HG03378 (cell line): ENCODE results near the gene CHD3.
A peak's percentile ranks its signal among the peaks of the same experiment; 100 is the strongest.
"Not testable (repeated sequence)": the region's sequence is repeated elsewhere in the genome, so short reads cannot be mapped to it uniquely, and the experiment has no call there.

ENCODE experiments used
- ATAC-seq: cut with Tn5 transposase; IDR thresholded peaks from one replicate; pipeline ENCODE4 v1.9.1; 2021; ENCODE audit warnings: mild to moderate bottlenecking, moderate library complexity; ENCODE audit not compliant: unreplicated experiment

The CHD3 gene

GRCh38 chr17:7849751-7850504, 38.7 kb upstream of the CHD3 start:
- ATAC-seq, result no peak

- ATAC-seq, result no peak
These were observed 37.7 kb upstream of the CHD3 start for GRCh38 chr17:7850701-7851437.

DNA sequence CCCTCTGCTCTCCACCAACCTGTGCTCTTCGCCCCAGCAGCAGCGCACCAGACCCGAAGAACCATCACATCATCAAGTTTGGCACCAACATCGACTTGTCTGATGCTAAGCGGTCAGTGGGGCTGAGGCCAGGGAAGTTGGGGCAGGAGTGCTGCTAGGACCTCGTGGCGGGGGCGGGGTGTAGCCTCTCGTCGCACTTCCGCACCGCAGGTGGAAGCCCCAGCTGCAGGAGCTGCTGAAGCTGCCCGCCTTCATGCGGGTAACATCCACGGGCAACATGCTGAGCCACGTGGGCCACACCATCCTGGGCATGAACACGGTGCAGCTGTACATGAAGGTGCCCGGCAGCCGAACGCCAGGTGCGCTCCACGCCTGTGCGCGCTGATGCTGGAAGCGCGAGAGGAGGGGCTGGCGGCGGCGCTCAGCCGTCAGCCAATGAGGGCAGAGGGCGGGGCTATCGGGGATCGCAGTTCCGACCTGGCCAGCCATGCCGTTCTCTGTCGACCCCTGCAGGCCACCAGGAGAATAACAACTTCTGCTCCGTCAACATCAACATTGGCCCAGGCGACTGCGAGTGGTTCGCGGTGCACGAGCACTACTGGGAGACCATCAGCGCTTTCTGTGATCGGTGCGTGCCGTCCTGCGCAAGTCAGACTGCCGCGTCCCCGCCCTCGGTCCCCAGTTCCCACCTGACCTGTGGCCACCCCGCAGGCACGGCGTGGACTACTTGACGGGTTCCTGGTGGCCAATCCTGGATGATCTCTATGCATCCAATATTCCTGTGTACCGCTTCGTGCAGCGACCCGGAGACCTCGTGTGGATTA, 36.9 kb upstream of the CHD3 start:
- peak; percentile 59 for ATAC-seq

DNA sequence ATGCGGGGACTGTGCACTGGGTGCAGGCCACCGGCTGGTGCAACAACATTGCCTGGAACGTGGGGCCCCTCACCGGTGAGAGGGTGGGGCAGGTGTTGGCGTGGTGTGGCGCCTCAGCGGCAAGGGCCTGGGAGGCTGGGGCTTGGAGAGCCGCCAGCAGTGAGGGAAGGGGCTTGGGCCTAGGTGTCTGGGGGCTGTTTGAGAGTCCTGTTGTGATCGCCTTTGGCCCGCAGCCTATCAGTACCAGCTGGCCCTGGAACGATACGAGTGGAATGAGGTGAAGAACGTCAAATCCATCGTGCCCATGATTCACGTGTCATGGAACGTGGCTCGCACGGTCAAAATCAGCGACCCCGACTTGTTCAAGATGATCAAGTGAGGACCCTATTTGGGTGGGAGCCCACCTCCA, 36.3 kb upstream of the CHD3 start:
- ATAC-seq, result no peak

GRCh38 chr17:7852919-7853690, 35.5 kb upstream of the CHD3 start:
- no peak for ATAC-seq

- no peak for ATAC-seq
These were observed 34.9 kb upstream of the CHD3 start for GRCh38 chr17:7853691-7854038.

DNA sequence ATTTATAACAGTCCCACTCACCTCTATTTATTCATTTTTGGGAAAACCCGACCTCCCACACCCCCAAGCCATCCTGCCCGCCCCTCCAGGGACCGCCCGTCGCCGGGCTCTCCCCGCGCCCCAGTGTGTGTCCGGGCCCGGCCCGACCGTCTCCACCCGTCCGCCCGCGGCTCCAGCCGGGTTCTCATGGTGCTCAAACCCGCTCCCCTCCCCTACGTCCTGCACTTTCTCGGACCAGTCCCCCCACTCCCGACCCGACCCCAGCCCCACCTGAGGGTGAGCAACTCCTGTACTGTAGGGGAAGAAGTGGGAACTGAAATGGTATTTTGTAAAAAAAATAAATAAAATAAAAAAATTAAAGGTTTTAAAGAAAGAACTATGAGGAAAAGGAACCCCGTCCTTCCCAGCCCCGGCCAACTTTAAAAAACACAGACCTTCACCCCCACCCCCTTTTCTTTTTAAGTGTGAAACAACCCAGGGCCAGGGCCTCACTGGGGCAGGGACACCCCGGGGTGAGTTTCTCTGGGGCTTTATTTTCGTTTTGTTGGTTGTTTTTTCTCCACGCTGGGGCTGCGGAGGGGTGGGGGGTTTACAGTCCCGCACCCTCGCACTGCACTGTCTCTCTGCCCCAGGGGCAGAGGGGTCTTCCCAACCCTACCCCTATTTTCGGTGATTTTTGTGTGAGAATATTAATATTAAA, 34.4 kb upstream of the CHD3 start:
- no peak for ATAC-seq

DNA sequence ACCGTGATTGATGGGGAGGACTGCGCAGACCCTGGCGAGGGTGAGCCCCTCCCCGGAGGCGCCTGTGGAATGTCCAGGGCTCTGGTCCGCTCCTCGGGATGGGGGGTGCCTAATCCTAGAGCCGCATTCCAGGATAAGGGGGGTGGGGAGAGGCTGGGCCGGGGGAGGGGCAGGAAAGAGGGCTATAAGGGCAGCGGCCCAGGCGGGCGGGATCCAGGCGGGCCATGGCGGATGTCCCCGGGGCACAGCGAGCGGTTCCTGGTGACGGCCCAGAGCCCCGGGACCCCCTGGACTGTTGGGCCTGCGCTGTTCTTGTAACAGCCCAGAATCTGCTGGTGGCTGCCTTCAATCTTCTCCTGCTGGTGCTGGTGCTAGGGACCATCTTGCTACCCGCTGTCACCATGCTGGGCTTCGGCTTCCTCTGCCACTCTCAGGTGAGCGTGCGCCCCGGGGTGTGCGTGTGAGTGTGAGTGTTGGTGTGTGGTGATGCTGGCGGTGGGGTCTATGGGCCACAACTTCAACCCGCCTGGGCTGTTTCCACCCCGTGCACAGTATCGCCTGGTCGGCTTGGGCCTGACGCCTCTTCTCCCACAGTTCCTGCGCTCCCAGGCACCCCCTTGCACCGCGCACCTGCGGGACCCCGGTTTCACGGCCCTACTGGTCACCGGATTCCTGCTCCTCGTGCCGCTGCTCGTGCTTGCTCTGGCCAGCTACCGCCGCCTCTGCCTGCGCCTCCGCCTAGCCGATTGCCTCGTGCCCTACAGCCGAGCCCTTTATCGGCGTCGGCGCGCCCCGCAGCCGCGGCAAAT, 33.5 kb upstream of the CHD3 start, which contains the start of gene TMEM88:
TMEM88 (plus strand) TSS at position 216 of the 809 bp plus-strand sequence; CDS start at position 225, 9 bp downstream.
- ATAC-seq, result no peak

DNA sequence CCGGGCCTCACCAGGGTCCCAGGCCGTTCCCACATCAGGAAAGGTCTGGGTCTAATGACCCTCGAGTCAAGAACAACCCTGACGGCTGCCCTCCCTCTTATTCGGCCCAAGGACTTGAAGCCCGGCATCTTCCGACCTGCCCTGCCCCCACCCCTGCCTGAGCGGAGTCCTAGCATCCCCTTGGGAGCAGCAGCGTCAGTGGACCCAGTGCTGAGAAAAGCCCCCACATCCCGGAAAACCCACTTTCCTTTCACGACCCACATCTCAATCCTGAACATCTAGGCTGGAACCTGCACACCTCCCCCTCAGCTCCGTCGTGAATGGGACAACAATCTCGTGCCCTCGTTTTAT, 33.0 kb upstream of the CHD3 start:
- ATAC-seq, result no peak

DNA sequence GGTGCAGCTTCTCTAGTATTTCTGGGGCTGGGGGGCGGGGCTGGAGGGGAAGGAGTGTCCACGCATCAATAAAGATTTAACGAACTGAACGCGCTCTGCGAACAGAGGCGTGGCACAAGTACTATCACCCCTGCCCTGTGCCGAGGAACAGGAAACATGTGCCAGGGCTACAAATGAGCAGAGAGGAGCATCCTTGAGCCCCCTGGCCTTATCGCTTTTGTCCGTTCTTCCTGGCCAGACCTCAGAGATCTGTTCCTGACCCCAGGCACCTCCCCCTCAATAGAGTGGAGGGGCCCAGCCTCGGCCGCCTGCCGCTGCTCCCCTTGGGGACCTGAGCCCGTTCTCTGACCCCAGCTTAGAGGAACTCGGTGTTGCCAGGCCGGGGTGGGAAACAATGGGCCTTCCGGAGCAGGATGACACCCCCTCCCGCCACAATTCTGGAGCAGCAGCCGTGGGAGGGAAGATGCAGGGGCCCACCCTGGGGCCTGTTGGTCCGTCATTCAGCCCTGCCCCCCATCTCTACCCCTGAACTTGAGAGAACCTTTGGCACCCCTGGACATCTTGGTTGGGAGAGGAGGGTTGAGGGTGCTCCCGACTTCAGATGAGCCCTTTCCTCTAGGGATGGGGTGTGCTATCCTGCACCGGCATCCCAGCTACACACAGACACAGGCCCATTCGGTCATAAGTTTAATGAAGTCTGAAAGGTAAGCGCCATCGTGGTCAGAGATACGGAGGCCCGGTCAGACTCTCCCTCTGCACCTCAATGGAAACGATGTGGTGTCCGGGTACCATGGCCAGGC, 32.4 kb upstream of the CHD3 start:
- ATAC-seq, result no peak

- peak; percentile 71 for ATAC-seq
These were observed 31.5 kb upstream of the CHD3 start, which contains the start of gene NAA38 for GRCh38 chr17:7856811-7857712. TSS of gene NAA38 (minus strand) at chr17:7857559. CDS start at chr17:7857463, 96 bp downstream.

- ATAC-seq, result peak; percentile 37
These were observed 30.7 kb upstream of the CHD3 start, which contains the start of gene CYB5D1 for GRCh38 chr17:7857713-7858521. TSS of gene CYB5D1 (plus strand) at chr17:7858003. CDS start at chr17:7858135, 132 bp downstream.

DNA sequence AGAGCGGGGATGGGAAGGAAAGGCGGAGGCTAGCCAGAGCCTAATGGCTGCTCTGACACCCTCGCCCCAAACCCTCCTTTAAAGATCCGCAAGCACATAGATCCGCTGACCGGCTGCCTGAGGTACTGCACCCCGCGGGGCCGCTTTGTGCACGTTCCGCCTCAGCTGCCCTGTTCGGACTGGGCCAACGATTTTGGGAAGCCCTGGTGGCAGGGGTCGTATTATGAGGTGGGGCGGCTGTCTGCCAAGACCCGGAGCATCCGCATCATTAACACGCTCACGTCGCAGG, 30.1 kb upstream of the CHD3 start:
- ATAC-seq, result no peak

- ATAC-seq, result no peak
These were observed 29.6 kb upstream of the CHD3 start for GRCh38 chr17:7859028-7859427.

- no peak for ATAC-seq
These were observed 25.7 kb upstream of the CHD3 start for GRCh38 chr17:7862692-7863437.

DNA sequence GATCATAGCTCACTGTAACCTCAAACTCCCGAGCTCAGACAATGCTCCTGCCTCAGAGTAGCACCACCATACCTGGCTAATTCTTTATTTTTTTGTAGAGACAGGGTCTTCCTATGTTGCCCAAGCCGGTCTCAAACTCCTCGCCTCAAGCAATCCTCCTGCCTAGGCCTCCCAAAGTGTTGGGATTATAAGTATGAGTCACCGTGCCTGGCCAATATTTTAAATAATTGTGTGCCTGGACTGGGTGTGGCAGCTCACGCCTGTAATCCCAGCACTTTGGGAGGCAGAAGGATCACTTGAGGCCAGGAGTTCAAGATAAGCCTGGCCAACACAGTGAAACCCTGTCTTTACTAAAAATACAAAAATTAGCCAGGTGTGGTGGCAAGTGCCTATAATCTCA, 24.2 kb upstream of the CHD3 start:
- ATAC-seq, result not testable (repeated sequence)
